T-helper 22 cell (primary cell): Measurements from ENCODE around the gene TRERF1.

Experiments used
- DNase-seq: peaks from one replicate; pipeline ENCODE4 v3.0.0-alpha.2; 2020; ENCODE audit warnings: low read depth

TRERF1 gene

GRCh38 chr6:42306439-42307140, 145.1 kb downstream of the TRERF1 start:
- no peak for DNase-seq

- DNase-seq: no peak
Observed at GRCh38 chr6:42304053-42304712, 147.5 kb downstream of the TRERF1 start.

- DNase-seq: no peak
Observed at GRCh38 chr6:42302411-42302810, 149.3 kb downstream of the TRERF1 start.

GRCh38 chr6:42301986-42302385, 149.7 kb downstream of the TRERF1 start:
- DNase-seq: no peak

- DNase-seq: no peak
Observed at GRCh38 chr6:42300701-42301100, 151.0 kb downstream of the TRERF1 start.

GRCh38 chr6:42300185-42300584, 151.5 kb downstream of the TRERF1 start:
- no peak for DNase-seq

- no peak for DNase-seq
Observed at GRCh38 chr6:42297661-42298060, 154.1 kb downstream of the TRERF1 start.

- DNase-seq: no peak
Observed at GRCh38 chr6:42296614-42297013, 155.1 kb downstream of the TRERF1 start.

- DNase-seq: no peak
Observed at GRCh38 chr6:42295677-42296076, 156.0 kb downstream of the TRERF1 start.

- DNase-seq: no peak
Observed at GRCh38 chr6:42295181-42295580, 156.5 kb downstream of the TRERF1 start.

- no peak for DNase-seq
Observed at GRCh38 chr6:42294759-42295158, 157.0 kb downstream of the TRERF1 start.

- no peak for DNase-seq
Observed at GRCh38 chr6:42293386-42293977, 158.2 kb downstream of the TRERF1 start.

GRCh38 chr6:42292004-42292740, 159.6 kb downstream of the TRERF1 start:
- DNase-seq: no peak

GRCh38 chr6:42287756-42288155, 164.0 kb downstream of the TRERF1 start:
- no peak for DNase-seq

GRCh38 chr6:42281570-42281969, 170.2 kb downstream of the TRERF1 start:
- peak; percentile 30 for DNase-seq

- no peak for DNase-seq
Observed at GRCh38 chr6:42280966-42281533, 170.7 kb downstream of the TRERF1 start.

- no peak for DNase-seq
Observed at GRCh38 chr6:42279966-42280629, 171.6 kb downstream of the TRERF1 start.

- no peak for DNase-seq
Observed at GRCh38 chr6:42279144-42279781, 172.5 kb downstream of the TRERF1 start.

GRCh38 chr6:42278131-42278853, 173.4 kb downstream of the TRERF1 start:
- no peak for DNase-seq

GRCh38 chr6:42276034-42276890, 175.5 kb downstream of the TRERF1 start:
- no peak for DNase-seq
